Tibial nerve (tissue), 4 donors: ENCODE measurements around the gene NSD2.

Experiments
- CTCF ChIP-seq, 5 experiments: fragments of 200-600 bp in 3 of 5; fragments of 450-650 bp in 2 of 5; sonication (generic) in 3 of 5; IDR thresholded peaks; one replicate each; pipeline ENCODE4 v1.5.1; 2016 to 2019; ENCODE audit warnings: antibody characterized with exemption in 5 of 5, mild to moderate bottlenecking in 3 of 5, moderate library complexity in 2 of 5
- EP300 ChIP-seq, 2 donors: sonication (generic); formaldehyde crosslinking; IDR thresholded peaks; one replicate each; pipeline ENCODE4 v1.6.1; 2017; ENCODE audit warnings: antibody characterized with exemption in 2 of 2, mild to moderate bottlenecking in 1 of 2

- TF ChIP-seq CTCF (IDR thresholded peaks at IDR 0.05) = no peak
- TF ChIP-seq EP300 (IDR thresholded peaks at IDR 0.05) = no peak
Observed at GRCh38 chr4:2009651-2010233, 138.5 kb downstream of the NSD2 start.
